IPS-18c (cell line): ENCODE data around the gene ZHX3.

Source experiments
- H3K4me3 ChIP-seq: 2 replicates; pipeline ENCODE4 v1.7.0; 2013; ENCODE audit warnings: low read depth, mild to moderate bottlenecking, low read length, moderate library complexity; ENCODE audit not compliant: insufficient read depth
- H3K9me3 ChIP-seq: one replicate; pipeline ENCODE4 v1.6.1; 2013; ENCODE audit warnings: mild to moderate bottlenecking, low read length, moderate library complexity; ENCODE audit not compliant: control insufficient read depth, insufficient read depth

The ZHX3 gene

GRCh38 chr20:41203660-41204059 lies 113.9 kb downstream of the ZHX3 start:
- Histone ChIP-seq H3K4me3 (no peak overlapping the region), H3K9me3 (no peaks in the 10 kb centered on the region)

DNA sequence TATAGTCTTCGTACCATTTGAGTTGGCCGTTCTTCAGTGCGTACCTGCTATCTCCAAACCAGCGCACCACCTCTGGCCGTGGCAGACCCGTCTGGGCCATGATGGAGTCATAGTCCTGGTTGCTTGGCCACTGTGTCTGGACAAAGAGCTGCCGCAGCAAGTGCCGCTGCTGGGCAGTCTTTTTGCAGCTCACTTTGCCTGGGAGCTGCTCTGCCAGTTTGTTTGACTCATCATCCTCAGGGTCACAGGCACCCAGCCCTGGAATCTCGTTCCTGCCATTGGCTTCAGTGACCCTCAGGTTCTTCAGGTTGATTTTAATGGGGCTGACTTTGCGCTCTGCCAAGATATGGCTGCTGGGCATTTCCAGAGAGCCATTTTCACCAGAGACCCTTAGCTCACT lies 115.1 kb downstream of the ZHX3 start:
- Histone ChIP-seq H3K9me3 (no peaks in the 10 kb centered on the region), H3K4me3 (no peak overlapping the region)

GRCh38 chr20:41201760-41202159 lies 115.8 kb downstream of the ZHX3 start:
- H3K9me3 ChIP-seq: no peaks in the 10 kb centered on the region
- no peak overlapping the region for H3K4me3 ChIP-seq

DNA sequence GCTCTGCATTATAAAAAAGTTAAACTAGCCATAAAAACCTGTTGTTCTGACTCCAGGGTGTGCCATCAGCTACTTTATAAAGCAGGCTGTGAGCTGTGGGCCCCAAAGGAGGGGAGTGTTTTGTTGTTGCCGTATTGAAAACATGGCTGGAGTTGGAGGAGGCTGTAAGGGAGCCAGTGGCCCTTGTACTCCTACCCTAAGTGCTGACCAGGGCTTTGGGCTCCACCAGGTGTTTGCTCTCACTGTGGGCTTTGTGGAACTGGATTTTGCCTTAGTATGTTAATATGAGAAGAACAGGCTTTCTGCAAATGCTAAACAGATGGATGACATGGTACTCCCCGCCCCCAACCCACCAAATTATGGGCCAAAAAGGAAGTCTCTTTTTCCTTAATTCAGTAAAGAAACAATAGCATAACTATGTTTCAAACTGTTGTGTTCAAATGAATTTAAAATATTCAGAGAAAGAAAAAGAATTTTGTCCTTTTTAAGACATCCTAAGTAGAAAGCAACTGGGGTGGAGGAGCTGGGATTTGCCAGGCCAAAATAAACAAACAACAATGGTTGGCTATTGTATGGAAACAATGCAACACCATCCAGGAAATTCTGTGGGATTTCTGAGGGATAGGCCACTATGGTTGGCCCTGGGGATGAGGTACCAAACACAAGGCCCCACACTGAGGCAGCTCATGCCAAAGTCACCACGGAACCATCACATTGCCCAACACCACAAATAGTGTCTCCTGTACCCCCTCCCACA lies 116.9 kb downstream of the ZHX3 start:
- Histone ChIP-seq H3K9me3 (no peaks in the 10 kb centered on the region), H3K4me3 (no peak overlapping the region)

- H3K9me3 ChIP-seq: no peaks in the 10 kb centered on the region
- H3K4me3 ChIP-seq: no peak overlapping the region
These were observed 119.1 kb downstream of the ZHX3 start for GRCh38 chr20:41198443-41198842.

- no peak overlapping the region for H3K4me3 ChIP-seq
- H3K9me3 ChIP-seq: no peaks in the 10 kb centered on the region
These were observed 120.8 kb downstream of the ZHX3 start for GRCh38 chr20:41196653-41197225.

GRCh38 chr20:41192575-41192974 lies 125.0 kb downstream of the ZHX3 start:
- H3K4me3 ChIP-seq: no peak overlapping the region
- H3K9me3 ChIP-seq: no peaks in the 10 kb centered on the region

- no peaks in the 10 kb centered on the region for H3K9me3 ChIP-seq
These were observed 125.7 kb downstream of the ZHX3 start for GRCh38 chr20:41191562-41192500.

DNA sequence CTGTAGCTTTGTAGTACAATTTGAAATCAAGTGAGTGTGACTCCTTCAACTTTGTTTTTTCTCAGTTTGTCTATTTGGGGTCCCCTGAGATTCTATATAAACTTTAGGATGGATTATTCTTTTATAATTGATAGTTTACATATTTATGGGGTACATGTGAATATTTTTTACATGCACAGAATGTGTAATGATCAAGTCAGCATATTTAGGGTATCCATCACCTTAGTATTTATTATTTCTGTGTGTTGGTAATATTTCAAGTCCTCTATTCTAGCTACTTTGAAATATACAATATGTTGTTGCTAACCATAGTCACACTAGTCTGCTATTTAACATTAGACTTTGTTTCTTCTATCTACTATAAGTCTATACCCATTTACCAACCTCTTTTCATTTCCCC lies 129.9 kb downstream of the ZHX3 start:
- H3K9me3 ChIP-seq: peaks cover 2% of the 10 kb centered on the region

More at GRCh38 chr20:41191562-41192500, 125.7 kb downstream of the ZHX3 start:
- no peak overlapping the region for H3K4me3 ChIP-seq

DNA sequence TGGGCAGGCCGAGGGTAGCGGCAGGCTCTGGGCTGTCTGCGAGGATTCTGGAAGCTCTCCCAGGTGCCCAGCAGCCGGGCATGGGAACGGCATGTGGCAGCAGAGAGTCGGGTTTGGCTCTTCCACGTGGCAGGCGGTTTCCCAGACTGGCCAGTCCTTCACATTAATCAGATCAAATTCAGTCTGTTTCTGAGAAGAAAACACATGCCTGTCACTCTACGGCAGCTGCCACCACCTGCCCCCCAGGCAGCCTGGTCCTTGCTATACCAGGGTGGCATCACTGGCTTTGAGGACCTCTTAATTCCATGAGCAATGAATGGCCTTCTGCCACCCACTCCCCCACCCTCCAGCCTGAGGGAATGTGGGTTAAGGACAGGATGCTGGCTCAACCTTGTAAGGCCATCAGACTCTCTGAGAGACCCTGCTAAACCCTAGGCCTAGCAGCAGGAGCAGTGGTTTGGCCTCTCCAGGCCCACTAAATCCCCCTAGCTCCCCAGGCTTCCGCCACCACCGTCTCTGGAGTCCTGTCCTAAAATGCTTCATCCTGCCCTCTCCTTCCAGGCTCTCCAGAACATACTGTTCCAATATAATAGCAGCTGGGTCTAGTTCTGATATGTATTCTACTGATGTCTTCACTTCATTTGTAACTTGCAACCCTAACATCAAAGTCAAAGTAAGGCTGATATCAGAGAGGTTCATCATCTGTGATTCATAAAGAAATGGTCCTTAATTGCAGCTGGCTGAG lies 132.3 kb downstream of the ZHX3 start:
- peaks cover 2% of the 10 kb centered on the region for H3K9me3 ChIP-seq
- H3K4me3 ChIP-seq: no peak overlapping the region

More for the DNA sequence above, 129.9 kb downstream of the ZHX3 start:
- no peak overlapping the region for H3K4me3 ChIP-seq

GRCh38 chr20:41183831-41184230 lies 133.7 kb downstream of the ZHX3 start:
- peaks cover 2% of the 10 kb centered on the region for H3K9me3 ChIP-seq

GRCh38 chr20:41183391-41183790 lies 134.1 kb downstream of the ZHX3 start:
- Histone ChIP-seq H3K4me3 (no peak overlapping the region), H3K9me3 (peaks cover 2% of the 10 kb centered on the region)

More at GRCh38 chr20:41183831-41184230, 133.7 kb downstream of the ZHX3 start:
- no peak overlapping the region for H3K4me3 ChIP-seq

GRCh38 chr20:41182296-41183212 lies 135.0 kb downstream of the ZHX3 start:
- H3K9me3 ChIP-seq: peaks cover 2% of the 10 kb centered on the region
- H3K4me3 ChIP-seq: no peak overlapping the region

GRCh38 chr20:41181567-41181966 lies 136.0 kb downstream of the ZHX3 start:
- Histone ChIP-seq H3K4me3 (no peak overlapping the region), H3K9me3 (peaks cover 2% of the 10 kb centered on the region)

DNA sequence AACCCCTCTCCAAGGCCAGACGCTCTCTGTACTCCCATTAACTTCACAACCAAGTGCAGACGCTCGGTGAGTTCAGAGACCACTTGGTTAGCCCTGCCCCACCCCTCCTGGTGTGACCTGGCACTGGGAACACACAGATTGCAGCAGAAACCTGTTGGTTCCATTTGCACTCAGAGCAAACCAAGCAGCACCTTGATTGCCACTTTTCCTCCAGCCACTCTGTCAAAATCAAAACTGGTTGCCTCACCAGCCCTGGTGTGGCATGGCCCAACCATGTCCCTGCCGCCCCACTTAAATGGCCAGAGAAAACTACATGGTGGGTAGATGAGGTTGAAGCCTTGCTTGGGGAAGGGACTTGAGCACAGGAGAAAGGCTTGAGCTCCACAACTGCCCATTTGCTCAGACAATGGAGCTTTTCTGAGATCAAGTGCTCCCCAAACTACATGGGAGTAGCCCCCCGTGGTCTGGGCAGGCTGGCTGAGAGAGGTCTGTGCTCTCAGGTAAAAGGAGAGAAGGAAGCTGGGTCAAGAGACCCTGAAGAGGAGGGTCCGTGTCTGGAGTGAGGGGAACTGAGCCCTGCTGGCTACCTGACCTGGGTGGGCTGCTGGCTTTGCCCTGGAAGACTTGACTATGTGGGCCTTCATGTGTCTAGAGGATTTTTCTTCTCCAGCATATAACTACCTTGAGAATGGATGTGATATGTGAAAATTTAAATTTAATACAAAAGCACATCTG lies 136.8 kb downstream of the ZHX3 start:
- Histone ChIP-seq H3K9me3 (peaks cover 2% of the 10 kb centered on the region), H3K4me3 (no peak overlapping the region)

- Histone ChIP-seq H3K9me3 (peaks cover 2% of the 10 kb centered on the region), H3K4me3 (no peak overlapping the region)
These were observed 137.6 kb downstream of the ZHX3 start for GRCh38 chr20:41179961-41180360.
